Body of pancreas (tissue), 4 donors: ENCODE data around the gene GRIA4.

Experiments used
- CTCF ChIP-seq, 7 experiments: fragments of 450-650 bp in 4 of 7; fragments of 200-600 bp in 3 of 7; sonication (generic) in 3 of 7; IDR thresholded peaks; one replicate each; pipeline ENCODE4 v1.5.1; 2016 to 2019; ENCODE audit warnings: antibody characterized with exemption in 7 of 7
- POLR2A ChIP-seq, 3 donors: fragments of 450-650 bp; IDR thresholded peaks; one replicate each; pipeline ENCODE4 v1.6.1; 2016; ENCODE audit warnings: antibody characterized with exemption in 3 of 3, mild to moderate bottlenecking in 2 of 3

GRCh38 chr11:105793092-105793491 is 183.2 kb downstream of the GRIA4 start:
- TF ChIP-seq POLR2A (IDR thresholded peaks at IDR 0.05) (no peak), CTCF (IDR thresholded peaks at IDR 0.05) (no peak)
